ENCODE measurements around the gene HIPK1.
A peak's percentile ranks its signal among the peaks of the same experiment; 100 is the strongest.

Gene HIPK1

GRCh38 chr1:113913887-113914664, 15.0 kb upstream of the HIPK1 start:
- DNase-seq: no peak

GRCh38 chr1:113916974-113917373, 12.2 kb upstream of the HIPK1 start:
- DNase-seq: no peak

DNA sequence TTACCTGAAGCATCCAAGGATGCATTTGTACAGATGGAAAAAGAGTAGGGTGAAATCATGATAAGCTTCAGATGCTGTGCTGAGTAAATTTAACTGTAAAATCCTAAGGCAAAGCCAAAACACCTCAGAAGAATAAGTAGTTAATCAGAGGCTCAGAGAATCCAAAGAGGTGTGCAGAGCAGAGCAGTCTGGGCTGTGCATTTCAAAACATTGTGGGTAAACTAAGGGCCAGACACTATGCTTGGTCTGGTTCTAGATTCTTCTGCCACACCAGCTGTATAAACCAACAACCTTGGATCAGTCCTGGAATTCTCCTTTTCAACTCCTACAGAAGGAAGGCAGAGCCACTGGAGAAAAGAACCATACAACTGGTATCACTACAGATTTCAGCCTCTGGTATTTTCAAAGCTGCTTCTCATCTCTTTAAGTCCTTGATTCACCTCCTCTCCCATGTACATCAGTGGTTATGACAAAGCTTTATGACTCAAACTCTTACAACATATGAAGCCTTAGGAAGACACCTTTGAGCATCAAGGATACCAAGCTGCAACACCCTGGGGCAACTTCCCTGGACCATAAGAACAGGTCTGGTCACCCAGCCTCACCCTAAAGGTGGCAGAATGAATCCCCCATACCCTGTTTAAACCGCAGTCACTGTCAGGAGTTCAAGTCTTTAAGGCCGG, 11.6 kb upstream of the HIPK1 start:
- no peak for DNase-seq

DNA sequence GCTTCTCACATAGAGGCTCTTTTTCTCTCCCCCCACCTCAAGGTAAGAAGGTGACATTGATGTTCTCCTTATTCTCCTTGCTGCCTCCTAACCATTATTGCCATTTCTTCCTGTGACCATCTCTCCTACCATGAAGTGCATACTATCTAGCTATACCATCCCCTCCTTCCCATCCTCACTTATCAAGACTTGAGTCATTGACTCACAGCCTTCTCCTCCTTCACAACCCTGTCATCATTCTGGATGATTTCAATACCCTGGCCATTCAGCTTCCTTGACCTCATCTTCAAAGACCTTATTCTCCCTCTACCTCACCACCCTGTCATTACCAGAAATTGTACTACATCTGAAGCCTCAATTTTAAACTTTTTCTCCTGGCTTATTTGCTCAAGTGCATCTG, 10.9 kb upstream of the HIPK1 start:
- no peak for DNase-seq

DNA sequence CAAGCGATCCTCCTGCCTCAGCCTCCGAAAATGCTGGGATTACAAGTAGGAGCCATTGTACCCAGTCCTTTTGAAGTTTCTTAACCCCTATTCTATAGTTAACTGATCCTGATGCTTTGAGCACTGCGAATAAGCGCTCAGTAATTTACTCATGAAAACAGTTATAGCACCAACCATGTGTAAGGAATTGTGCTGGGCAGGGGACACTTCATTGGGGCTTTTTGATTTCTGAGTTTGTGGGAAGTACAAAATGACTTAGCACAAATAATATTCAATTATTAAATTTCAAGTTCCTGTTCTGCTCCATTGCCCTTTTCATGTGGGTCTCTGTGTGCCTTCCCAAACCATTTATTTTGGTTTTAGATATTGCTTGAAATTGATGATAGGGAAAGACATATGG, 6.2 kb upstream of the HIPK1 start:
- DNase-seq: no peak

GRCh38 chr1:113924473-113924872, 4.7 kb upstream of the HIPK1 start:
- no peak for DNase-seq

DNA sequence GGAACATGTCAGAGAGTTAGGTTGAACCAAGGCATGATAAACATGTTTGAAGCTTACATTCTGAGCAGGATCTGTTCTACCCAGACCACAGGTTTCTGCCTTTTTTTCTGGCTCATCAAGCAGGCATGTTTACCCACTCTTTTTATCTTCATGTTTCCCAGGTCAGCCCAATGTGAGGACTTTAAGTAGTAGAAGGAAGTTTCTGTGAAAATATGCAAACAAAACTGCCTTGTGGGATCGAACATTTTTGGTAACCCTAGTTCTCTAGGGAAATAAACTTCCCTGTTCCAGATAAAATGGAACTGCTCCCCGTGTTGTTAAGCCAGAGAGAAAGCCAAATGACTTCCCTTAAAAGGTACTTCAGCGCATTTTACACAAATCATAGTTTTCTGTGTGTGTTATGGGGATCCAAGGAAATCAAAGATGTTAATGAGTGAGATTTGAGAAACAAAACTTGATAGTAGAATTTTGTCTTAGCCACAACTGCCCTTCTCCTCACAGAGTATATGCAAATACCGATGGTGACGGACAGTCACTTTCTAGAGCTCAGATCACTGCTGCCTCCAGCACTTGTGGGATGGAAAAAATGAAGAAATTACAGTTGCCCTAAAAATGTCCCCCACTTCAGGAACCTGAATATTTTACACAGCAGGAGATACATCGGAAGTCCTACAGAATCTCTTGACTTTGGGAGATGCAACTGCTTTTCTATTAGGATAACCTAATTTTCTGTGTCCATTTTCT, 765 bp upstream of the HIPK1 start:
- no peak for DNase-seq

GRCh38 chr1:113929750-113930498, 800 bp downstream of the HIPK1 start:
- peak; percentile 32 for DNase-seq

DNA sequence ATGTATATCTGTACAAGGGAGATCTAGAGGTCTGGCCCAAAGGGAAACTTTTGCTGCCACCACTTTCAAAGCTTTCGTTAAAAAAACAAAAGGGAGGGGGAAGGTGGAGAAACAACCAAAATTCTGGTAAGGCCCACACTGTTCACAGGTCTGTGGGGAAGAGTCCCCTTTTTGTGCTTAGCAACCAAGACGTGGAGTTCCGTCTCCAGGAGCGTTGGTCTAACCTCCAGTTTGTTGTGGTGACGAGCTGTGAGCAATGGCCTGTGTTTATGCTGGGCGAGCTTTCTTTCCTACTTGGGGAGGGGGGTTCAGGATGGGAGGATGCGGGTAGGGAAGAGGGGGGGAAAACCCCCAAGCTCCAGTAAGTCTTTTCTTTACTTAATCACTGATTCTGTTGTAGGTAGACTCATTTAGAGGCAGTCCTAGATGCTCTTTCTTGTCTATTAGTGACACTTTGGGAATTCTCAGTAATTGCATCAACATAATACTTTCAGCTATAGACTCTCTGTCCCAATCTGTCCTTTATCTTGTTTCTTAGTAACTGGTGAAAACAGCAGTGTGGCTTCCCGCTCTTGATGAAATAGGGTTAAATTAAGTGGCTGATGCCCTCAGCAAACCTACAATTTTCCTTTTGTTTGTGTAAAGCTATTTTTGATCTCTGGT, 1.5 kb downstream of the HIPK1 start:
- no peak for DNase-seq

DNA sequence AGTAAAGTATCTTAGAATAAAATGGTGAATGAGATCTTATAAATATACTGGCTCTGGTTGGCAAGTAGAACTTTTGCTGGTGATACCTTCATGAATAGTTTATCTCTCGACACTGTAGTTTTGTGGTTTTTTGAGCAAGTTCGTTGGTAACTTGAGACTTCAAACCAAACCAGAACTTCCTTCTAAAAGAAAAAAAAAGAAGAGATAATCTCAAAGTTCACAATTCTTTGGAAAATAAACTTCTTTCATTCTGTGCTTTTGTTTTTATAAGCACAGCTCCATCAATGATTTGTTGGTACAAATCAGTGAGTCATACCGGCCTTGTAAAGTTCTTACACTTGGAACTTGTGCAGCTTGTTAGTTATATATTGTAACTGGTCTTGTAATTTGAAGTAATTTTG, 2.3 kb downstream of the HIPK1 start:
- DNase-seq: no peak

GRCh38 chr1:113934006-113934405, 4.9 kb downstream of the HIPK1 start:
- DNase-seq: no peak

GRCh38 chr1:113934511-113935055, 5.5 kb downstream of the HIPK1 start:
- no peak for DNase-seq

DNA sequence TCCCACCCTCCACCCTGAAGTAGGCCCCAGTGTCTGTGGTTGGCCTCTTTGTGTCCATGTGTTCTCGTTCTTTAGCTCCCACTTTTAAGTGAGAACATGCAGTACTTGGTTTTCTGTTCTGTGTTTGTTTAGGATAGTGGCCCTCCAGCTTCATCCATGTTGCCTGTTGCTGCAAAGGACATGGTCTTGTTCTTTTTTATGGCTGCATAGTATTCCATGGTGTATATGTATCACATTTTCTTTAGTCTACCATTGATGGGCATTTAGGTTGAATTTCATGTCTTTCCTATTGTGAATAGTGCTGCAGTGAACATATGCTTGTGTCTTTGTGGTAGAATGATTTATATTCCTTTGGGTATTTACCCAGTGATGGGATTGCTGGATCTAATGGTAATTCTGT, 6.1 kb downstream of the HIPK1 start:
- DNase-seq: no peak

DNA sequence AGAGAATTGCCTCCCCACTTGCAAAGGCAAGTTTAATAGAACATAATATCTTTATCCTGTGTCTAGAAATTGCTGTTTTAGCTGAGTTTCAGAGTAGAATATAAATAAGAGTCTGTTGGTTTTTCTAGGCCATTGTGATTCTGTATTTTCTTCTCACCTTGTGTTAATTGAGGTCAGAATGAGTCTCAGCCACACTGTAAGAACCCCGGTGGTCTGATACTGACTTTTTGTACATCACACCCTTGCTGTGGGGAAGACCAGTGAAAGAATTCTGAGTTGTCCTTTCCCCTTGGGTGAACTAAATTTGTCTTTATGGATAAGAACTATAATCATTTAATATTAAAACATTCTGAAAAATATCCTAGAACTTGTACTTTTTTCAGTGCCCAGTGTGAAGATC, 6.8 kb downstream of the HIPK1 start:
- no peak for DNase-seq

DNA sequence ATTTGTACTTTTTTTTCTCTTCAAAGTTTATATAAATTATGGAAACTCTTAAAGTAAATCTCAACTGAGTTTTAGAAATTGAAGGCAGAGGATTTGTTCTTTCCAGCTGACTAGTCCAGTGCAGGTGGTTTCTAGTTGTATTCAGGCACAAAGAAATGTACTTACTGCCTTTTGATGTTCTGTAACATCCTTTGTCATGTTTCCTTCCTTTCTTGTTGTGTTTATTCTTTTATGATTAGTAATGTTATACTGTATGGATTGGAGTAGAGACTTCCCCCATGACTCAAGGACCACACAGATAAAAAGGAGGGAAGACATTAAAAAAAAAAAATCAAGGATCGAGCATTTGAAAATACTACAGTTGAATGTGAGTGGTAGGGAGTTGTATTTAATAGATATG, 8.0 kb downstream of the HIPK1 start:
- DNase-seq: no peak

- DNase-seq: no peak
These were observed 9.1 kb downstream of the HIPK1 start for GRCh38 chr1:113938192-113938591.

- no peak for DNase-seq
These were observed 11.5 kb downstream of the HIPK1 start for GRCh38 chr1:113940365-113941244.

- DNase-seq: no peak
These were observed 12.1 kb downstream of the HIPK1 start for GRCh38 chr1:113941245-113941559.

- no peak for DNase-seq
These were observed 13.4 kb downstream of the HIPK1 start for GRCh38 chr1:113942527-113942926.

- DNase-seq: no peak
These were observed 14.1 kb downstream of the HIPK1 start for GRCh38 chr1:113943028-113943811.

DNA sequence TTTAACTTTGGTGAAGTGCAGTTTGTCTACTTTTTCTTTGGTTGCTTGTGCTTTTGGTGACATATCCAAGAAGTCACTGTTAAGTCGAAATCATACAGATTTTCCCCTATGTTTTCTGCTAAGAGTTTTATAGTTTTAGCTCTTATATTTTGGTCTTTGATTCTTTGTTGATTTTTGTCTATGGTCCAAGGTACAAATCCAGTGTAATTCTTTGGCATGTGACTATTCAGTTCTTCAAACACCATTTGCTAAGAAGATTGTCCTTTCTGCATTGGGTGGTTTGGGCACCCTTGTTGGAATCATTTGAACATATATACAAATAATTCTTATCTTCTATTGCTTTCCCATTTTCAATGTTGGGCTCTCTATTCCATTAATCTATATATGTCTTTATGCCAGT, 16.2 kb downstream of the HIPK1 start:
- DNase-seq: no peak
